Natural killer cell (primary cell): ENCODE results near the gene RASGEF1C. TPM values are rescaled to one million over a fixed set of nuclear protein-coding genes. Genes with fewer than 3 reads are reported as not detected.

Experiments used
- ATAC-seq, 3 donors: fragments of 150-1000 bp in 2 of 3; fragments of 200-7000 bp in 1 of 3; cut with Tn5 transposase; 1 replicate in 1 of 3; 2 replicates in 2 of 3; pipeline ENCODE4 v1.10.0; 2021; ENCODE audit warnings: mild to moderate bottlenecking in 2 of 3, moderate library complexity in 2 of 3
- DNase-seq, 2 donors: peaks; one replicate each; pipeline versions ENCODE4 v3.0.0 to v3.0.0-alpha.2; 2013 to 2021; ENCODE audit warnings: mixed read lengths in 1 of 2
- H3K27ac ChIP-seq: one replicate; pipeline ENCODE4 v1.5.1; 2013; ENCODE audit warnings: mild to moderate bottlenecking, low read length
- H3K27me3 ChIP-seq: one replicate; pipeline ENCODE4 v1.6.1; 2013; ENCODE audit warnings: low read length; ENCODE audit not compliant: control insufficient read depth, insufficient read depth
- H3K36me3 ChIP-seq: one replicate; pipeline ENCODE4 v1.6.1; 2013; ENCODE audit warnings: low read length; ENCODE audit not compliant: control insufficient read depth, insufficient read depth
- H3K4me1 ChIP-seq: one replicate; pipeline ENCODE4 v1.6.1; 2013; ENCODE audit warnings: low read length; ENCODE audit not compliant: control insufficient read depth, insufficient read depth
- H3K4me3 ChIP-seq: one replicate; pipeline ENCODE4 v1.5.1; 2013; ENCODE audit warnings: low read length
- H3K9me3 ChIP-seq: one replicate; pipeline ENCODE4 v1.6.1; 2013; ENCODE audit warnings: low read length; ENCODE audit not compliant: control insufficient read depth, insufficient read depth
- H3K27ac Mint-ChIP-seq, 2 donors: one replicate each; pipeline ENCODE4 v1.8.0; 2022; ENCODE audit warnings: mild to moderate bottlenecking in 2 of 2, mixed read lengths in 2 of 2, moderate library complexity in 1 of 2
- H3K27me3 Mint-ChIP-seq, 2 donors: one replicate each; pipeline ENCODE4 v1.8.0; 2022; ENCODE audit warnings: low read depth in 2 of 2, mixed read lengths in 2 of 2
- H3K36me3 Mint-ChIP-seq: one replicate; pipeline ENCODE4 v1.8.0; 2022; ENCODE audit warnings: mixed read lengths
- H3K4me1 Mint-ChIP-seq, 2 donors: one replicate each; pipeline ENCODE4 v1.8.0; 2022; ENCODE audit warnings: mixed read lengths in 2 of 2
- H3K4me3 Mint-ChIP-seq: one replicate; pipeline ENCODE4 v1.8.0; 2022; ENCODE audit warnings: mild to moderate bottlenecking, moderate library complexity, mixed read lengths
- H3K9me3 Mint-ChIP-seq, 2 donors: one replicate each; pipeline ENCODE4 v1.8.0; 2022; ENCODE audit warnings: mixed read lengths in 2 of 2
- WGBS: methylation state at CpG from one replicate; pipeline ENCODE4 v1.1.7; 2013; ENCODE audit warnings: missing lambda C conversion rate; ENCODE audit not compliant: insufficient coverage; 5-methylcytosine and 5-hydroxymethylcytosine counted together
- intact Hi-C: fragments of 100-400 bp; cut with micrococcal nuclease; formaldehyde crosslinking; loops from one replicate; pipeline ENCODE4 v1.14.2; 2022
- total RNA-seq, 4 donors: library from RNA; stranded (reverse); fragments of 120-200 nt in 1 of 4; gene quantifications; one replicate each; pipeline versions ENCODE4 v1.2.3 to v1.2.4, GENCODE V29; 2013 to 2022
- TF ChIP-seq, protein P1 (sequence below): fragments of 200-600 bp; IDR thresholded peaks from one replicate; pipeline ENCODE4 v1.8.0; 2022; ENCODE audit warnings: antibody characterized with exemption

Gene RASGEF1C
- total RNA-seq, 3 donors from 2014 or later (not counting 1 experiment from before 2014, with no cell fraction given) = not detected

- TF ChIP-seq, protein P1, sequence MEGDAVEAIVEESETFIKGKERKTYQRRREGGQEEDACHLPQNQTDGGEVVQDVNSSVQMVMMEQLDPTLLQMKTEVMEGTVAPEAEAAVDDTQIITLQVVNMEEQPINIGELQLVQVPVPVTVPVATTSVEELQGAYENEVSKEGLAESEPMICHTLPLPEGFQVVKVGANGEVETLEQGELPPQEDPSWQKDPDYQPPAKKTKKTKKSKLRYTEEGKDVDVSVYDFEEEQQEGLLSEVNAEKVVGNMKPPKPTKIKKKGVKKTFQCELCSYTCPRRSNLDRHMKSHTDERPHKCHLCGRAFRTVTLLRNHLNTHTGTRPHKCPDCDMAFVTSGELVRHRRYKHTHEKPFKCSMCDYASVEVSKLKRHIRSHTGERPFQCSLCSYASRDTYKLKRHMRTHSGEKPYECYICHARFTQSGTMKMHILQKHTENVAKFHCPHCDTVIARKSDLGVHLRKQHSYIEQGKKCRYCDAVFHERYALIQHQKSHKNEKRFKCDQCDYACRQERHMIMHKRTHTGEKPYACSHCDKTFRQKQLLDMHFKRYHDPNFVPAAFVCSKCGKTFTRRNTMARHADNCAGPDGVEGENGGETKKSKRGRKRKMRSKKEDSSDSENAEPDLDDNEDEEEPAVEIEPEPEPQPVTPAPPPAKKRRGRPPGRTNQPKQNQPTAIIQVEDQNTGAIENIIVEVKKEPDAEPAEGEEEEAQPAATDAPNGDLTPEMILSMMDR = no peak
- no peaks in the 10 kb centered on the region for H3K4me1 ChIP-seq
- no peaks in the 10 kb centered on the region for H3K36me3 Mint-ChIP-seq
- H3K27me3 Mint-ChIP-seq = peaks cover 25 to 31% of the 10 kb centered on the region in 2 donors
- WGBS = 91% methylated on average over 11 of the region's 11 CpGs
- DNase-seq (no peak), ATAC-seq (no peak)
- H3K27me3 ChIP-seq = peaks cover 2% of the 10 kb centered on the region
- no peaks in the 10 kb centered on the region for H3K36me3 ChIP-seq
- H3K4me1 Mint-ChIP-seq = no peaks in the 10 kb centered on the region
- H3K4me3 Mint-ChIP-seq = peak overlapping the region; percentile 15
- no peak overlapping the region for H3K27ac Mint-ChIP-seq
- intact Hi-C loops = no loop called here
- H3K4me3 ChIP-seq = no peak overlapping the region
- H3K9me3 ChIP-seq = no peaks in the 10 kb centered on the region
- no peaks in the 10 kb centered on the region for H3K9me3 Mint-ChIP-seq
- no peak overlapping the region for H3K27ac ChIP-seq
Observed at GRCh38 chr5:180097163-180097894, 111.7 kb downstream of the RASGEF1C start.

DNA sequence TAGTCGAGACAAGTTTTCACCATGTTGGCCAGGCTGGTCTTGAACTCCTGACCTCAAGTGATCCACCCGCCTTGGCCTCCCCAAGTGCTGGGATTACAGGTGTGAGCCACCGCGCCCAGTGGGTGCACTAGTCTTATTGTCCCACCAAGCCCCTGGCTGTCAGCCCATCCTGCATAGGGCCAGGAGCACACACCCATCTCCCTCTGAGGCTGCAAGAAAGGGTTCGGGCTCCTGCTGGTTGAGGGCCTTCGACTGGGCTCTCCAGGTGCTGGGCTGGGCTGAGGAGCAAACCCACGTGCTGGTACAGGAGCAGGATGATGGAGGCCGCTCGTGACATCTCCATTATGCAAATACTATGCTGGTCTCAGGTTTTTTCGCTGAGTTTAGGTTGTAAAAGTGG, 112.4 kb downstream of the RASGEF1C start:
- Histone ChIP-seq H3K4me1 (no peaks in the 10 kb centered on the region), H3K4me3 (no peak overlapping the region), H3K9me3 (no peaks in the 10 kb centered on the region), H3K27ac (no peak overlapping the region), H3K36me3 (no peaks in the 10 kb centered on the region), H3K27me3 (peaks cover 2% of the 10 kb centered on the region)
- 92% methylated on average over 9 of the region's 10 CpGs for WGBS
- no peak overlapping the region for H3K4me3 Mint-ChIP-seq
- ATAC-seq = no peak
- no peak for DNase-seq
- no peaks in the 10 kb centered on the region for H3K9me3 Mint-ChIP-seq
- no peaks in the 10 kb centered on the region for H3K4me1 Mint-ChIP-seq
- H3K27me3 Mint-ChIP-seq = peaks cover 25 to 31% of the 10 kb centered on the region in 2 donors
- no peaks in the 10 kb centered on the region for H3K36me3 Mint-ChIP-seq
- intact Hi-C loops = no loop called here
- TF ChIP-seq, protein P1 = no peak
- H3K27ac Mint-ChIP-seq = no peak overlapping the region

DNA sequence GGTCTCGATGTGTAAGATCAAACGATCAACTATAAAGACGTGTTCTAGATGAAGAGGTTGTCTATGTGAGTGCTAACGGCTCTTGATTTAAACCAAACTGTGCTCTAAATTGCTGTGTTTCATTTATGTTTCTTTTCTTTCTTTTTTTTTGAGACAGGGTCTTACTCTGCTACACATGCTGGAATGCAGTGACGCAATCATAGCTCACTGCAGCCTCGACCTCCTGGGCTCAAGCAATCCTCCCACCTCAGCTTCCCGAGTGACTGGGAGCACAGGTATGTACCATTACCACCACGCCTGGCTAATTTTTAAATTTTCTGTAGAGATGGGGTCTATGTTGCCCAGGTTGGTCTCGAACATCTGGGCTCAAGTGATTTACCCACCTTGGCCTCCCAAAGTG, 113.5 kb downstream of the RASGEF1C start:
- Mint-ChIP-seq H3K27me3 (peaks cover 25 to 31% of the 10 kb centered on the region in 2 donors), H3K36me3 (no peaks in the 10 kb centered on the region), H3K4me1 (no peaks in the 10 kb centered on the region), H3K9me3 (no peaks in the 10 kb centered on the region), H3K27ac (no peak overlapping the region), H3K4me3 (no peak overlapping the region)
- Histone ChIP-seq H3K27ac (no peak overlapping the region), H3K9me3 (no peaks in the 10 kb centered on the region), H3K27me3 (peaks cover 2% of the 10 kb centered on the region), H3K4me1 (peaks cover 9% of the 10 kb centered on the region), H3K36me3 (no peaks in the 10 kb centered on the region), H3K4me3 (no peak overlapping the region)
- intact Hi-C loops = no loop called here
- TF ChIP-seq, protein P1 = no peak
- 80% methylated on average over 8 of the region's 9 CpGs for WGBS
- DNase-seq (no peak), ATAC-seq (no peak)
